Urinary bladder (tissue), 4 donors: Measurements from ENCODE around the gene PODXL. TPM values are rescaled to one million over a fixed set of nuclear protein-coding genes. Genes with fewer than 3 reads are reported as not detected.
A peak's percentile ranks its signal among the peaks of the same experiment; 100 is the strongest.

Experiments
- DNase-seq: peaks from one replicate; pipeline ENCODE4 v3.0.0-alpha.2; 2015; ENCODE audit errors: extremely low spot score
- H3K27ac ChIP-seq: one replicate; pipeline ENCODE4 v1.5.1; 2013; ENCODE audit warnings: low read depth, mild to moderate bottlenecking, moderate library complexity
- H3K36me3 ChIP-seq: one replicate; pipeline ENCODE4 v1.6.1; 2013; ENCODE audit warnings: mild to moderate bottlenecking, moderate library complexity; ENCODE audit not compliant: insufficient read depth
- H3K4me1 ChIP-seq: one replicate; pipeline ENCODE4 v1.6.1; 2013; ENCODE audit warnings: mild to moderate bottlenecking, moderate library complexity; ENCODE audit not compliant: insufficient read depth
- H3K4me3 ChIP-seq: one replicate; pipeline ENCODE4 v1.5.1; 2013; ENCODE audit warnings: low read depth, low read length
- WGBS: extraction: QIAGEN DNeasy Blood & Tissue Kit; methylation state at CpG from one replicate; pipeline ENCODE4 v1.1.7; 2013; 5-methylcytosine and 5-hydroxymethylcytosine counted together
- polyA plus RNA-seq: library from polyadenylated mRNA; stranded (reverse); fragments of 200-250 nt; gene quantifications from one replicate; pipeline ENCODE4 v1.2.3, GENCODE V29; 2013
- total RNA-seq: library from RNA; depleted of rRNA; stranded (reverse); fragments of >200 nt; gene quantifications from one replicate; pipeline ENCODE4 v1.2.3, GENCODE V29; 2014
- donor health status: healthy with polysubstance abuse.
- donor health status: healthy.

PODXL gene
- total and polyA plus RNA-seq, 2 donors: 18.7 to 30.8 TPM

DNA sequence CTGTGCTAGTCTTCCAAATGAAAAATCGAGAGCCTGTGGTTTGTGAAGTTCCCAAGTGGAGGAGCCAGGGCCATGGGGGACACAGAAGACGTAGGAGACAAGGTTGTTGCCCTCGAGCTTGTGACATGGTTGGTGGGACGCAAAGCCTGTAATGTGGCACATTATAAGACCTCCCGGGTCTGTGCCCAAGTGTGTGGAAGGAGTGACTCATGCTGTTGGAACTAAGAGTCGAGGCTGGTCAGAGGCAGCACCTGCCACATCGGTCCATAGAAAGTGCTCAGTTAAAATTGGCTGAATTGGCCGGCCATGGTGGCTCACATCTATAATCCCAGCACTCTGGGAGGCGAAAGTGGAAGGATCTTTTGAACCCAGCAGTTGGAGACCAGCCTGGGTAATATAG, 27.0 kb upstream of the PODXL start:
- H3K4me1 ChIP-seq: no peaks in the 10 kb centered on the region
- DNase-seq: no peak
- H3K4me3 ChIP-seq: no peak overlapping the region
- 89% methylated on average over 9 of the region's 9 CpGs for WGBS
- H3K36me3 ChIP-seq: no peaks in the 10 kb centered on the region
- H3K27ac ChIP-seq: no peak overlapping the region

DNA sequence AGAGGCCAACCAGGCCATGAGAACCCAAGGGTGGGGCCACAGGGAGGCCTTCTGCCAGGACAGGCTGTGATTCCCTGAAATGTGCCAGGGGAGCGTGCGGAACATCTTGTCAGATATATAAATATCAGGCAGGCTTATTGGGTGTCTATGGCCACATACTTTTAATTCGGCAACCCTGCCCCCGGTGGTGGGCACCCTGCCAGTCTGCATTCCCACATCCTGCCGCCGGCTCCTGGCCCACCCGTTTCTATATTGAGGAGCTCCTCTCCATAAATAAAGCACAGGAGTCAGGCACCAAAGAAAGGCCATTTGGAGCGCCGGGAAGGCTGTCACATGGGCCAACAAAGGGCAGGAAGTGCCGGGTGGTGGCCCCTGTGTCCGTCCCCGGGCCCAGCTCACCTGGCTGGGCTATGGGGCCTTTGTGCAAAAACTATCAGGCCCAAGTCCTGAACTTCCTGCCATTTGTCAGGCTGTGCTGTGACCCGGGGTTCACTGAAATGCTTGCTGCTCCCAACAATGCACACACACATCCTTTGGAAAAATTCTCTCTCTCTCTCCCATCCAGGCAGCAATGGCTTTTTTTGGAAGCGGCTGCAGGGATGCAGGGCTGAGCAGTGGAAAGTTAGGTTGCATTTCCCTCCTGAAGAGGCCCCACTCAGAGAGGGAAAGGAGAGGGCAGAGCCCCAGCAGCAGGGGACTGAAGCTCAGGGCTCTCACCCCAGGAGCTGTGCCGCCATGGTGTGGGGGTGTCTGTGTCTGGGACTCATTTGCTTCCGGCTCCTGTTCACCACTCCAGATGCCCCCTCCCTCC, 25.0 kb upstream of the PODXL start:
- Histone ChIP-seq H3K27ac (no peak overlapping the region), H3K36me3 (no peaks in the 10 kb centered on the region), H3K4me3 (no peak overlapping the region), H3K4me1 (no peaks in the 10 kb centered on the region)
- no peak for DNase-seq
- WGBS: 35% methylated on average over 16 of the region's 16 CpGs

DNA sequence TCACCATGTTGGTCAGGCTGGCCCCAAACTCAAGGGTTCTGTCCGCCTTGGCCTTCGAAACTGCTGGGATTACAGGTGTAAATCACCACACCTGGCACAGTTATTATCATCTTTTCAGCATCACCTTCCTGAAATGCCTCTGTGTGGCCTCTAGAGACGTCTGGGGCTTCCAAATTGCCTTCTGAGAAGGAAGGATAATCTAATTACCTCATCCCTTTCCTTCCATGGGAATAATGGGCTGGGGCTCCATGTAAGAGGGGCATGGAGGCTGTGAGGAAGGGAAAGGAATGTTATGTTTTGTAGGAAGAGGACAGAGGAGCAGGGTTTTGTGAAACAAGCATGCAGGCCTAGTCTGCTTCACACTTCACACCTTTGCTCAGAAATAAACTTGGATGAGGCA, 22.2 kb upstream of the PODXL start:
- H3K27ac ChIP-seq: no peak overlapping the region
- H3K4me3 ChIP-seq: no peak overlapping the region
- DNase-seq: no peak
- 64% methylated on average over 3 of the region's 3 CpGs for WGBS
- H3K36me3 ChIP-seq: no peaks in the 10 kb centered on the region
- H3K4me1 ChIP-seq: no peaks in the 10 kb centered on the region

DNA sequence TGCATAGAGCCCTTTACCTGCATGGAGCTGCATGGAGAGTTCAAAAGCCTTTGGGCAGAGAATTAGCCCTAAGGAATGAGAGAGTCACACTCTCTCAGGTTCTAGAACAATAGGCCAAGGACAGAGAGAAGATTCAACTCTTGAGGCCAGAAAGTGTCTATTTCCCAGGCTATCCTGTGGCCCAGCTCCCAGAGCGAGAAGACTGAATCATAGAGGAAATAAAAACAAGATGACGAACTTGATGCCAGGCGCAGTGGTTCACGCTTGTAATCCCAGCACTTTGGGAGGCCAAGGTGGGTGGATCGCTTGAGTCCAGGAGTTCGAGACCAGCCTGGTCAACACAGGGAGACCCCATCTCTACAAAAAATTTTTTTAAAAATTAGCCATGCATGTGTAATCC, 18.3 kb upstream of the PODXL start:
- no peaks in the 10 kb centered on the region for H3K36me3 ChIP-seq
- no peak overlapping the region for H3K4me3 ChIP-seq
- H3K27ac ChIP-seq: no peak overlapping the region
- no peaks in the 10 kb centered on the region for H3K4me1 ChIP-seq
- WGBS: 90% methylated on average over 6 of the region's 6 CpGs
- no peak for DNase-seq

DNA sequence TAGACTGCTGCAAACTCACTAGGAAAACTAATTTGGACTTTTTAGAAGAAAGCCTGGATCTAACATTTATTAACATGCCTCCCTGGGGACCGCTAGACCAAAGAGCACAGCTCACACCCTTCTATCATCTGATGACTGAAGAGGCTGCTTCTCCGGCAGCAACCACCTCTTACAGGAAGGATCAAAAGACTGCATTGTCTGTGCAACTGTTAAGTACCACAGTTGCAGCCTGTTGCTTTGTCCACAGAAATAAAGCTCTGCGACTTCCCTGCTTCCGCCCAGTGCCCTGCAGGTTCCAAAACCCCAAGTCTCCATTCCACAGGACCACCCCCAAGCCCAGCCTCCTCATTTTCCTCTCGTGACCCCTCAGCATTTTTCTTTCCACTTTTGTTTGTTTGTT, 14.0 kb upstream of the PODXL start:
- H3K4me3 ChIP-seq: no peak overlapping the region
- WGBS: 89% methylated on average over 5 of the region's 5 CpGs
- no peak overlapping the region for H3K27ac ChIP-seq
- H3K36me3 ChIP-seq: no peaks in the 10 kb centered on the region
- no peak for DNase-seq
- H3K4me1 ChIP-seq: no peaks in the 10 kb centered on the region

DNA sequence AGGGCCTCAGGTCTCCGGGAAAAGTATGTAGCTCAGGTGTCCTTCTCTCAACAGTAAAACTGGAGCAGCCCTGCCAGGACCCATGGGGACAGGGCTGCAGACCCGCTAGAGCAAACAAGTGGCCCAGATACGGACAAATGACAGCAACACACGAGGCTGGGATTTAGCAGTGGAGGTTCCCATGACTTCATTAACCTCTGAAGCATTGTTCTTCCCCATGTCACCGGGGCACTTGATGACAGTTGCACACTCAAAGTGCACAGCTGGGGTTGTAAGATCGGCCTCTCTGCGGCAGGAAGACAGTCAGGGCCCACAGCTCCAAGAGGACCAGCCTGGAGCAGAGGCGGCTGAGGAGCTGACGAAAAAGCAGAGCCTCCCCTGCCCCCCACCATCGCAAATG, 12.5 kb upstream of the PODXL start:
- Histone ChIP-seq H3K4me1 (no peaks in the 10 kb centered on the region), H3K4me3 (no peak overlapping the region), H3K27ac (no peak overlapping the region), H3K36me3 (no peaks in the 10 kb centered on the region)
- WGBS: 66% methylated on average over 10 of the region's 10 CpGs
- no peak for DNase-seq

DNA sequence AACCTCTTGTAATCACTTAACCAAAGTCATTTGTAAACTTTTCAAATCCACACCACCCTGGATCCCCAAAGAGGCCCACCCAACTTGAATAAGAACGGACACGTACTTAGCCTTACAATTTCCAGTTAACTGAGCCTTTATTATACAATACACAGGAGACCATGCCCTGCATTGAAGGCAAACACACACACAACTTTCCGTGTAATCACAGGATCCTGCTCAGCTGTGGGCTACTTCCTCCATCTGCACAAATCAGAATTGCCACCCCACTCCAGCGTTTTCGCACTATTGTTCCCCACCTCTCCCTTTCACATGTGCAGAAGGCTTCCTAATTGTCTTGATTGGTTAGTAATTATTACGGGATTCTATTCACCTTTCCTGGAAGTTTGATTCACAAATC, 12.1 kb upstream of the PODXL start:
- WGBS: 79% methylated on average over 6 of the region's 6 CpGs
- H3K36me3 ChIP-seq: no peaks in the 10 kb centered on the region
- H3K4me3 ChIP-seq: no peak overlapping the region
- H3K27ac ChIP-seq: no peak overlapping the region
- no peaks in the 10 kb centered on the region for H3K4me1 ChIP-seq
- DNase-seq: no peak

DNA sequence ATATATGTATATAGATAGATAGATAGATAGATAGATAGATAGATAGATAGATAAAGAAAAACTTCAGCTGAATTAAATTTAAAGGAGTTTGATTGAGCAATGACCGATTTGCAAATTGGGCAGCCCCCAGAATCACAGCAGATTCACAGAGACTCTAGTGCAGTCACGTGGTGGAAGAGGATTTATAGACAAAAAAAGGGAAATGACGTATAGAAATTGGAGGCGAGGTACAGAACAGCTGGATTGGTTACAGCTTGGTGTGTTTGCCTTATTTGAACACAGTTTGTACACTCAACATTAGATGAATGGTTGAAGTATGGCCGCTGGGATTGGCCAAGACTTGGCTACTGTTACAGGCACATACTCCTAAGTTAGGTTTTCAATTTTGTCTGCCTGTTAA, 8.2 kb upstream of the PODXL start:
- Histone ChIP-seq H3K4me3 (no peak overlapping the region), H3K4me1 (no peaks in the 10 kb centered on the region), H3K27ac (no peak overlapping the region), H3K36me3 (no peaks in the 10 kb centered on the region)
- 67% methylated on average over 5 of the region's 5 CpGs for WGBS
- no peak for DNase-seq

DNA sequence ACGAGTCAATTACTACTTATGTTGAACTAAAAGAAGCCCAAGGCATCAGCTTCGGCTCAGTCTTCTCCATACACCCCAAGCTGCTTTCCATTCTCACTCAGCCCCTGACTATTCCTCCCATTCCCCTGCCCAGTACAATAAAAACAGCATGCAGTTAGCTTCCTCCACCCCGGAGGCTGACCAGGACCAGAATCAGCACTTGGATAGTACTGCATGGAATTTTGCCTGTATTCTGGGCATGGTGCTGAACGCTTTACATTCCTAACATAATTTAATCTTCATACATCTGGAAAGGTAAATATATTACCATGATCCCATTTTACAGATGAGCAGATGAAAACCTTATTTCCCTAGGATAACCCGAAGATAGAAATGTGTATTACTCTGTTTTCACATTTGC, 7.5 kb upstream of the PODXL start:
- H3K4me1 ChIP-seq: no peaks in the 10 kb centered on the region
- no peak overlapping the region for H3K4me3 ChIP-seq
- no peaks in the 10 kb centered on the region for H3K36me3 ChIP-seq
- WGBS: 81% methylated on average over 5 of the region's 5 CpGs
- DNase-seq: no peak
- H3K27ac ChIP-seq: no peak overlapping the region

DNA sequence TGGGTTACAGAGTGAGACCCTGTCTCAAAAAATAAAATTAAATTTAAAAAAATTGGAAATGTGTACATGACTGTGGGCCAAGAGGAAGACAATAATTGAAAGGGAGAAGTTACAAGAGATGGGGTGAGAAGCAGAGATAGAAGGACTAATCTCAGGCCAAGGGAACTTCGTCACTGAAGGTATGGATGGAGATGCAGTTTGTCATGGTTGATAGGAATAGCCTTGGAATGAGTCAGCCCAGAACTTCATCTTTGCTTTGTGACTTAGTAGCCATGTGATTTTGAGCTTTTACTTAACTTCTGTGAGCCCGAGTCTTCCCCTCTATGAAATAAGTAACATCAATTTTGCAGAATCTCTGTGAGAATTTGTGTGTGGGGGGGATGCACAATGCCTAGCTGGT, 6.5 kb upstream of the PODXL start:
- Histone ChIP-seq H3K4me1 (no peaks in the 10 kb centered on the region), H3K27ac (no peak overlapping the region), H3K36me3 (no peaks in the 10 kb centered on the region), H3K4me3 (no peak overlapping the region)
- DNase-seq: no peak
- WGBS: 86% methylated on average over 2 of the region's 2 CpGs

DNA sequence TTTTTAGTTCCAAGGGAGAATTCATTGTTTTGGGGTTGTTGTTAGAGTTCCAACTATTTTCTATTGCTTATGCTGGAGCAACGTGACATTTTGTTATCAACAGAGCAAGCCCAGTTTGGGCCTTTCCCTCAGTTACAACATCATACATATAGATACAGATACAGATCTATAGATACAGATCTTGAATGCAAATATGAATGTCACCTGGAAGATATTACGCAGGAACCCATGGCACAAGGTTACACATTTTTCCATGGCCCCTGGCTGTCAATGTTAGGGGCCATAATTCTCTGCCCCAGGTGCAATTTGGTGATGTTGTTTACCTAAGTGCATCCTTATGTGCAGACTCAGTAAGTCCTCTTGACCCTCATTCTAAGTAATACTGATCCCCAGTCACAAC, 3.6 kb upstream of the PODXL start:
- Histone ChIP-seq H3K4me1 (no peaks in the 10 kb centered on the region), H3K36me3 (no peaks in the 10 kb centered on the region), H3K4me3 (no peak overlapping the region), H3K27ac (no peak overlapping the region)
- no peak for DNase-seq
- 88% methylated on average over 2 of the region's 2 CpGs for WGBS

DNA sequence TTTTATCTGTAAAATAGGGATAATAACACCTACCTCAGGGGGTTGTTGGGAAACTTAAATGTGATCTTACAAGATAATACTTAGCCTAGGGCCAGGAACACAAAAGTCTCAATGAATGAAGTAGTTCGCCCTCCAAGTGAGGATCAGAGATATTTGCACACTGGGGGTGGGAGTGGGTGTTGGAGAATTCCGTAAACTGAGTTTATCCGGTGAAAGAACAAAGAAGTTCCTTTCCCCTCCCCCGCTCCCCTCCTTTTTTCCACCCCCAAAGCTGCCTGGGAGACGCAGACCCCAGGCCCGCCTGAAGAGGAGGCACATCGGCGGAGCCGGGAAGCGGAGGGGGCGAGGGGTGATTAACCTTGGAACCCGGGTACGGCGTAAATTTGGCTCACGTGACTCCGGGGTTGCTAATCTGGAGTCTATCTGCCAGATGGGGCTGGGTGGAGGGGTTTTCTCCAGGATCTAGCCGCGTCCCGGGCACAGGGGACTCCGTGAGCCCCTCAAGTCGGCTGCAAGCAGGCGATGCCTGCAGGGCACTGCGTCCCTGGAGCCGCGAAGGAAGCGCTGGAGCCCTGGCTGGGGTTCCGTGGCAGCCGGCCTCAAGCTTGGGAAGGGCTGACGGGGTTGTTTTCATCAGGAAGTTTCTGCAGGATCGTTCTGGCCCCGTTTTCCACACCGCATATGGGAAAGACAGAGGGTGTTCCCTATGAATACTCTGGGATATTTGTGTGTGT, 1.4 kb upstream of the PODXL start:
- H3K4me1 ChIP-seq: no peaks in the 10 kb centered on the region
- WGBS: 5% methylated on average over 32 of the region's 32 CpGs
- H3K27ac ChIP-seq: no peak overlapping the region

DNA sequence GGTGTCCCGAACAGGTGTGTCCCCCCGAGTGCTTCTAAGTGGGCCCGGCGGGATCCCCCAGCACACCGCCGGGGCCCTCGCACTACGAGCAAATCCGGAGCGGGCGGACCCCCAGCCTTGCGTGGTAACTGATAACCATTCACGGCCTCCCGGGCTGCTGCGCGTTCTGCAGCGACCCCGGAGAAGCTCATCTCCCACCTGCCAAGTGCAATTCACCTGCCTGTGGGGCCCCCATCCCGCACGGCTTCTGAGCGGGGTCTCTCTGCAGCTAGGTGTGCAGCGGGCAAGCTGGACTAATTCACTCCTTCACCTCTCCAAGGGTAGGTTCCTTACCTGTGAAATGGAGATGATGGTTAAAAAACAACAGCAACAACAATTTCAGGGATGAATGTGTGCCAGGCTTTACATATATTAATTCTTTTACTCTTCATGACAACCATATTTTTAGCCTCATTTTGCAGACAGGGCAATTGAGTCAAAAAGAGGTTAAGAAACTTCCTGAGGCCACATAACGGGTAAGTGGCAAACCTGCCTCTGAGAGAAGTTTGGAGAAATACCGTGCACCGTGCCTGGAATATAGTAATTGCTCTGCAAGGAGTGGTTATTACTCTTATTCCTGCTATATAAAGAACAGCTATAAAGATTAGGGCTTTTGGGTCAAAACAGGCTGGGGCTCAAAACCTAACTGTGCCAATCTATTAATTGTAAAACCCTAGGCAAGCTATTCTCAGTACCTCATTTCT, 652 bp upstream of the PODXL start:
- Histone ChIP-seq H3K27ac (no peak overlapping the region), H3K4me3 (peak overlapping the region; percentile 61), H3K36me3 (no peaks in the 10 kb centered on the region), H3K4me1 (no peaks in the 10 kb centered on the region)
- DNase-seq: no peak
- WGBS: 3% methylated on average over 25 of the region's 25 CpGs

More for the DNA sequence above, 1.4 kb upstream of the PODXL start:
- peak overlapping the region; percentile 24 for H3K4me3 ChIP-seq
- no peak for DNase-seq
- no peaks in the 10 kb centered on the region for H3K36me3 ChIP-seq
